Astrocyte (in vitro differentiated cells and primary cell): Measurements from ENCODE around the gene RPS14. TPM values are rescaled to one million over a fixed set of nuclear protein-coding genes. Genes with fewer than 3 reads are reported as not detected.
A peak's percentile ranks its signal among the peaks of the same experiment; 100 is the strongest.

ENCODE experiments used
- DNase-seq: peaks from one replicate; pipeline ENCODE4 v3.0.0-alpha.2; 2010; ENCODE audit warnings: low read depth
- FAIRE-seq: peaks from 2 replicates; lab custom pipeline; 2011; peaks lifted over from hg19 to GRCh38; lab: Jason Lieb, UNC
- H2AFZ ChIP-seq: 2 replicates; pipeline ENCODE4 v1.6.0; 2012; ENCODE audit warnings: low read depth, low read length, inconsistent platforms
- H3K27ac ChIP-seq: 2 replicates; pipeline ENCODE4 v1.5.1; 2011; ENCODE audit warnings: low read depth, low read length, inconsistent platforms
- H3K27me3 ChIP-seq: 2 replicates; pipeline ENCODE4 v1.6.0; 2011; ENCODE audit warnings: low read length, inconsistent platforms; ENCODE audit not compliant: insufficient read depth
- H3K36me3 ChIP-seq: 2 replicates; pipeline ENCODE4 v1.5.1; 2011; ENCODE audit warnings: low read length, inconsistent platforms; ENCODE audit not compliant: insufficient read depth
- H3K4me1 ChIP-seq: 2 replicates; pipeline ENCODE4 v1.5.1; 2011; ENCODE audit warnings: low read length, inconsistent platforms; ENCODE audit not compliant: insufficient read depth
- H3K4me2 ChIP-seq: 2 replicates; pipeline ENCODE4 v1.6.0; 2012; ENCODE audit warnings: low read length, inconsistent platforms
- H3K4me3 ChIP-seq: 2 replicates; pipeline ENCODE4 v1.5.1; 2011; ENCODE audit warnings: low read depth, mild to moderate bottlenecking, low read length, inconsistent platforms; ENCODE audit not compliant: insufficient read depth
- H3K79me2 ChIP-seq: 2 replicates; pipeline ENCODE4 v1.6.0; 2012; ENCODE audit warnings: mild to moderate bottlenecking, low read length, inconsistent platforms; ENCODE audit not compliant: insufficient read depth
- H3K9ac ChIP-seq: 2 replicates; pipeline ENCODE4 v1.6.0; 2012; ENCODE audit warnings: mild to moderate bottlenecking, low read length, inconsistent platforms
- H3K9me3 ChIP-seq: 2 replicates; pipeline ENCODE4 v1.5.1; 2012; ENCODE audit warnings: low read depth, mild to moderate bottlenecking, low read length, inconsistent platforms; ENCODE audit not compliant: insufficient read depth
- H4K20me1 ChIP-seq: 2 replicates; pipeline ENCODE4 v1.6.0; 2012; ENCODE audit warnings: low read length, inconsistent platforms; ENCODE audit not compliant: insufficient read depth
- H3K27ac Mint-ChIP-seq: one replicate; pipeline ENCODE4 v1.8.0; 2021; ENCODE audit warnings: mild to moderate bottlenecking, mixed read lengths; ENCODE audit not compliant: unreplicated experiment
- H3K27me3 Mint-ChIP-seq: one replicate; pipeline ENCODE4 v1.8.0; 2021; ENCODE audit warnings: low read depth, mixed read lengths; ENCODE audit not compliant: unreplicated experiment
- H3K36me3 Mint-ChIP-seq: one replicate; pipeline ENCODE4 v1.8.0; 2021; ENCODE audit warnings: low read depth, mixed read lengths; ENCODE audit not compliant: unreplicated experiment
- H3K4me1 Mint-ChIP-seq: one replicate; pipeline ENCODE4 v1.8.0; 2021; ENCODE audit warnings: low read depth, mixed read lengths; ENCODE audit not compliant: unreplicated experiment
- H3K4me3 Mint-ChIP-seq: one replicate; pipeline ENCODE4 v1.8.0; 2021; ENCODE audit warnings: mild to moderate bottlenecking, moderate library complexity, mixed read lengths; ENCODE audit not compliant: unreplicated experiment
- H3K9me3 Mint-ChIP-seq: one replicate; pipeline ENCODE4 v1.8.0; 2021; ENCODE audit warnings: mild to moderate bottlenecking, mixed read lengths; ENCODE audit not compliant: unreplicated experiment
- EZH2 ChIP-seq: IDR thresholded peaks from 2 replicates; pipeline ENCODE4 v1.6.1; 2012; ENCODE audit warnings: mild to moderate bottlenecking, low read length, inconsistent platforms; ENCODE audit not compliant: insufficient read depth
- total RNA-seq: library from RNA; stranded (reverse); gene quantifications from 2 replicates; pipeline ENCODE4 v1.2.1, GENCODE V29; 2021
- TF ChIP-seq, protein P1 (sequence below): IDR thresholded peaks from 2 replicates; pipeline ENCODE4 v1.5.1; 2011; ENCODE audit warnings: low read depth, mild to moderate bottlenecking, inconsistent platforms, low read length, moderate library complexity; ENCODE audit not compliant: insufficient read depth

Gene RPS14
- total RNA-seq, 1 donor from 2014 or later = 2,054 TPM

GRCh38 chr5:150451594-150451993 is 2.1 kb upstream of the RPS14 start:
- no peak overlapping the region for H3K4me2 ChIP-seq
- peaks cover 2% of the 10 kb centered on the region for H3K9me3 Mint-ChIP-seq
- peaks cover 30% of the 10 kb centered on the region for H3K79me2 ChIP-seq
- H3K36me3 Mint-ChIP-seq = peaks cover 20% of the 10 kb centered on the region
- DNase-seq (no peak), FAIRE-seq (no peak)
- peaks cover 19% of the 10 kb centered on the region for H3K4me1 ChIP-seq
- H3K4me3 Mint-ChIP-seq = no peak overlapping the region
- no peaks in the 10 kb centered on the region for H3K9me3 ChIP-seq
- peaks cover 15% of the 10 kb centered on the region for H3K4me1 Mint-ChIP-seq
- no peak overlapping the region for H3K27ac ChIP-seq
- TF ChIP-seq, protein P1, sequence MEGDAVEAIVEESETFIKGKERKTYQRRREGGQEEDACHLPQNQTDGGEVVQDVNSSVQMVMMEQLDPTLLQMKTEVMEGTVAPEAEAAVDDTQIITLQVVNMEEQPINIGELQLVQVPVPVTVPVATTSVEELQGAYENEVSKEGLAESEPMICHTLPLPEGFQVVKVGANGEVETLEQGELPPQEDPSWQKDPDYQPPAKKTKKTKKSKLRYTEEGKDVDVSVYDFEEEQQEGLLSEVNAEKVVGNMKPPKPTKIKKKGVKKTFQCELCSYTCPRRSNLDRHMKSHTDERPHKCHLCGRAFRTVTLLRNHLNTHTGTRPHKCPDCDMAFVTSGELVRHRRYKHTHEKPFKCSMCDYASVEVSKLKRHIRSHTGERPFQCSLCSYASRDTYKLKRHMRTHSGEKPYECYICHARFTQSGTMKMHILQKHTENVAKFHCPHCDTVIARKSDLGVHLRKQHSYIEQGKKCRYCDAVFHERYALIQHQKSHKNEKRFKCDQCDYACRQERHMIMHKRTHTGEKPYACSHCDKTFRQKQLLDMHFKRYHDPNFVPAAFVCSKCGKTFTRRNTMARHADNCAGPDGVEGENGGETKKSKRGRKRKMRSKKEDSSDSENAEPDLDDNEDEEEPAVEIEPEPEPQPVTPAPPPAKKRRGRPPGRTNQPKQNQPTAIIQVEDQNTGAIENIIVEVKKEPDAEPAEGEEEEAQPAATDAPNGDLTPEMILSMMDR = no peak
- no peak for TF ChIP-seq EZH2
- H3K9ac ChIP-seq = no peak overlapping the region
- no peaks in the 10 kb centered on the region for H3K27me3 ChIP-seq
- H3K27ac Mint-ChIP-seq = no peak overlapping the region
- H3K4me3 ChIP-seq = no peak overlapping the region
- H3K36me3 ChIP-seq = peaks cover 12% of the 10 kb centered on the region
- H3K27me3 Mint-ChIP-seq = no peaks in the 10 kb centered on the region
- no peak overlapping the region for H2AFZ ChIP-seq
- peaks cover 26% of the 10 kb centered on the region for H4K20me1 ChIP-seq

GRCh38 chr5:150448952-150449516 is 505 bp downstream of the RPS14 start:
- no peak for DNase-seq
- H3K9me3 Mint-ChIP-seq = peaks cover 2% of the 10 kb centered on the region
- peaks cover 24% of the 10 kb centered on the region for H3K4me1 ChIP-seq
- peak overlapping the region; percentile 90 for H3K4me2 ChIP-seq
- H3K36me3 ChIP-seq = peaks cover 37% of the 10 kb centered on the region
- H3K79me2 ChIP-seq = peaks cover 49% of the 10 kb centered on the region
- H3K27me3 Mint-ChIP-seq = no peaks in the 10 kb centered on the region
- peaks cover 51% of the 10 kb centered on the region for H4K20me1 ChIP-seq
- no peaks in the 10 kb centered on the region for H3K27me3 ChIP-seq
- peak overlapping the region; percentile 99 for H3K4me3 Mint-ChIP-seq
- H3K4me1 Mint-ChIP-seq = peaks cover 32% of the 10 kb centered on the region
- H3K27ac Mint-ChIP-seq = peak overlapping the region; percentile 100
- TF ChIP-seq, protein P1 = no peak
- TF ChIP-seq EZH2 = no peak
- H3K9me3 ChIP-seq = no peaks in the 10 kb centered on the region
- peak overlapping the region; percentile 90 for H3K4me3 ChIP-seq
- FAIRE-seq = no peak
- peaks cover 31% of the 10 kb centered on the region for H3K36me3 Mint-ChIP-seq
- peak overlapping the region; percentile 98 for H3K9ac ChIP-seq
- H3K27ac ChIP-seq = peak overlapping the region; percentile 99
- H2AFZ ChIP-seq = peak overlapping the region; percentile 92

GRCh38 chr5:150448334-150448733 is 1.2 kb downstream of the RPS14 start:
- peak overlapping the region; percentile 98 for H3K9ac ChIP-seq
- H3K27me3 Mint-ChIP-seq = no peaks in the 10 kb centered on the region
- DNase-seq = no peak
- peaks cover 44% of the 10 kb centered on the region for H3K36me3 ChIP-seq
- H3K4me2 ChIP-seq = peak overlapping the region; percentile 90
- H3K36me3 Mint-ChIP-seq = peaks cover 35% of the 10 kb centered on the region
- no peak for FAIRE-seq
- H3K9me3 ChIP-seq = no peaks in the 10 kb centered on the region
- no peaks in the 10 kb centered on the region for H3K27me3 ChIP-seq
- no peak overlapping the region for H2AFZ ChIP-seq
- peaks cover 2% of the 10 kb centered on the region for H3K9me3 Mint-ChIP-seq
- TF ChIP-seq, protein P1 = no peak
- no peak for TF ChIP-seq EZH2
- H3K4me1 ChIP-seq = peaks cover 24% of the 10 kb centered on the region
- peak overlapping the region; percentile 99 for H3K27ac ChIP-seq
- peak overlapping the region; percentile 100 for H3K27ac Mint-ChIP-seq
- H3K4me1 Mint-ChIP-seq = peaks cover 32% of the 10 kb centered on the region
- peaks cover 49% of the 10 kb centered on the region for H3K79me2 ChIP-seq
- peak overlapping the region; percentile 99 for H3K4me3 Mint-ChIP-seq
- H3K4me3 ChIP-seq = peak overlapping the region; percentile 90
- peaks cover 58% of the 10 kb centered on the region for H4K20me1 ChIP-seq
